Measurements from ENCODE around the gene HS3ST6.
A peak's percentile ranks its signal among the peaks of the same experiment; 100 is the strongest.
"Not testable (repeated sequence)": the region's sequence is repeated elsewhere in the genome, so short reads cannot be mapped to it uniquely, and the experiment has no call there.

The HS3ST6 gene

GRCh38 chr16:1903220-1903574 is 15.0 kb downstream of the HS3ST6 start:
- DNase-seq (ENCODE audit: insufficient read length, low spot score) (no peak), FAIRE-seq (no peak)
- no peak for TF ChIP-seq POLR2A (IDR thresholded peaks at IDR 0.05; ENCODE audit: low read depth, low read length)
- no peak for TF ChIP-seq PAX5 (IDR thresholded peaks at IDR 0.05; ENCODE audit: insufficient read depth, low read length, severe bottlenecking)
- no peak for TF ChIP-seq POU2F2 (IDR thresholded peaks at IDR 0.05; ENCODE audit: low read depth, low read length)
- TF ChIP-seq TAF1 (IDR thresholded peaks at IDR 0.05; ENCODE audit: low read depth, low read length): no peak
- TF ChIP-seq POLR2AphosphoS5 (IDR thresholded peaks at IDR 0.05; ENCODE audit: low read depth, low read length): no peak
- no peak for TF ChIP-seq SPI1 (IDR thresholded peaks at IDR 0.05; ENCODE audit: low read depth, low read length)

GRCh38 chr16:1902547-1903219 is 15.5 kb downstream of the HS3ST6 start:
- FAIRE-seq (no peak), DNase-seq (ENCODE audit: insufficient read length, low spot score) (no peak)
- no peak for TF ChIP-seq PAX5 (IDR thresholded peaks at IDR 0.05; ENCODE audit: insufficient read depth, low read length, severe bottlenecking)
- no peak for TF ChIP-seq TAF1 (IDR thresholded peaks at IDR 0.05; ENCODE audit: low read depth, low read length)
- TF ChIP-seq POLR2AphosphoS5 (IDR thresholded peaks at IDR 0.05; ENCODE audit: low read depth, low read length): no peak
- no peak for TF ChIP-seq POU2F2 (IDR thresholded peaks at IDR 0.05; ENCODE audit: low read depth, low read length)
- TF ChIP-seq SPI1 (IDR thresholded peaks at IDR 0.05; ENCODE audit: low read depth, low read length): no peak
- TF ChIP-seq POLR2A (IDR thresholded peaks at IDR 0.05; ENCODE audit: low read depth, low read length): no peak

GRCh38 chr16:1900452-1900774 is 17.8 kb downstream of the HS3ST6 start:
- FAIRE-seq (no peak), DNase-seq (ENCODE audit: insufficient read length, low spot score) (no peak)
- TF ChIP-seq POLR2AphosphoS5 (IDR thresholded peaks at IDR 0.05; ENCODE audit: low read depth, low read length): no peak
- no peak for TF ChIP-seq POLR2A (IDR thresholded peaks at IDR 0.05; ENCODE audit: low read depth, low read length)
- TF ChIP-seq PAX5 (IDR thresholded peaks at IDR 0.05; ENCODE audit: insufficient read depth, low read length, severe bottlenecking): no peak
- TF ChIP-seq POU2F2 (IDR thresholded peaks at IDR 0.05; ENCODE audit: low read depth, low read length): no peak
- no peak for TF ChIP-seq TAF1 (IDR thresholded peaks at IDR 0.05; ENCODE audit: low read depth, low read length)
- TF ChIP-seq SPI1 (IDR thresholded peaks at IDR 0.05; ENCODE audit: low read depth, low read length): no peak

DNA sequence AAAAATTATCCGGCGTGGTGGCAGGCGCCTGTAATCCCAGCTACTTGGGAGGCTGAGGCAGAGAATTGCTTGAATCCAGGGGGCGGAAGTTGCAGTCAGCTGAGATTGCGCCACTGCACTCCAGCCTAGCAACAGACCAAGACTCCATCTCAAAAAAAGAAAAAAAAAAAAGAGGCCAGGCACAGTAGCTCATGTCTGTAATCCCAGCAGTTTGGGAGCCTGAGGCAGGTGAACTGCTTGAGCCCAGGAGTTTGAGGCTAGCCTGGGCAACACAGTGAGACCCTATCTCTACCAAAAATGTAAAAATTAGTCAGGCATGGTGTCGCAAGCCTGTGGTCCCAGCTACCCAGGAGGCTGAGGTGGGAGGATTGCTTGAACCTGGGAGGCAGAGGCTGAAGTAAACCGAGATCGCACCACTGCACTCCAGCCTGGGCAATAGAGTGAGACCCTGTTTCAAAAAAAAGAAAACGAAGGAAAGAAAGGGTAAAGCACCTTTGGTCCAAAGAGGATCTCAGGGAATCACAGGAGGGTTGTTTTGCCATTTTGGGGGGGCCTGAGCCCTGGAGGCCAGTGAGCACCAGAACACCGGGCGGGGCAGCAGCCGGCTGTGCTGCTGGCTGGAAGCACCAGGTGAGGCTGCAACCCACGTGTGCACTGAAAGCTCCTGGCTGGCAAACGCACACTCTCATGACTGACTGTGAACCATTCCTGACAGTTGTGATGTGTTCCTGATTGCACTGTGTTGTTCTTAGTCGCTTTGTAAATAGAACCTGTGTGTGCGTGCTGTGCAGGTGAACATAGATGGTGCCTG is 18.4 kb downstream of the HS3ST6 start:
- DNase-seq (ENCODE audit: insufficient read length, low spot score) (no peak), FAIRE-seq (peak; percentile 28)
- no peak for TF ChIP-seq POLR2AphosphoS5 (IDR thresholded peaks at IDR 0.05; ENCODE audit: low read depth, low read length)
- no peak for TF ChIP-seq POLR2A (IDR thresholded peaks at IDR 0.05; ENCODE audit: low read depth, low read length)
- TF ChIP-seq TAF1 (IDR thresholded peaks at IDR 0.05; ENCODE audit: low read depth, low read length): no peak
- no peak for TF ChIP-seq SPI1 (IDR thresholded peaks at IDR 0.05; ENCODE audit: low read depth, low read length)
- TF ChIP-seq POU2F2 (IDR thresholded peaks at IDR 0.05; ENCODE audit: low read depth, low read length): no peak
- no peak for TF ChIP-seq PAX5 (IDR thresholded peaks at IDR 0.05; ENCODE audit: insufficient read depth, low read length, severe bottlenecking)

- not testable (repeated sequence) for FAIRE-seq; DNase-seq (ENCODE audit: insufficient read length, low spot score)
These were observed 20.5 kb downstream of the HS3ST6 start for GRCh38 chr16:1897692-1898091.

GRCh38 chr16:1895949-1896675 is 22.1 kb downstream of the HS3ST6 start:
- no peak for DNase-seq (ENCODE audit: insufficient read length, low spot score)
- TF ChIP-seq POU2F2 (IDR thresholded peaks at IDR 0.05; ENCODE audit: low read depth, low read length) (no peak), TAF1 (IDR thresholded peaks at IDR 0.05; ENCODE audit: low read depth, low read length) (no peak), SPI1 (IDR thresholded peaks at IDR 0.05; ENCODE audit: low read depth, low read length) (no peak), POLR2A (IDR thresholded peaks at IDR 0.05; ENCODE audit: low read depth, low read length) (no peak), PAX5 (IDR thresholded peaks at IDR 0.05; ENCODE audit: insufficient read depth, low read length, severe bottlenecking) (no peak), POLR2AphosphoS5 (IDR thresholded peaks at IDR 0.05; ENCODE audit: low read depth, low read length) (no peak)
- no peak for FAIRE-seq

DNA sequence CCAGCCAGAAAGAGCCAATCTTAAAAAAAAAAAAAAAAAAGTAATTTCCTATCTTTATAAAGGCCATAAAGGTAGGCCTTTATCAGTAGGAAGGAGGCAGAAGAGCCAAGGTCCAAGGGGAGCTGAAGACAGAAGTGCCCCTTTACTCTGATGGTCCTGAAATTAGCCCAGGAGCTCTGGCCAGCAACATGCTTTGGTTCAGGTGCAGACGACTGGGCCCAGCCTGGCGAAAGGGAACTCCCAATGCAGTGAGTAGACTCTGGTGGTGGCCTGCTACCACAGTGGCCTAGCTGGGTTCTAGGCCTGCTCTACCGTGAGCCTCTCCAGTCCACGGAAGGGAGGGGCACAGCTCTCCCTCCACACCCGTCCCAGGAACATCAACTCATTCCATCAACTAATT is 23.1 kb downstream of the HS3ST6 start:
- FAIRE-seq (no peak), DNase-seq (ENCODE audit: insufficient read length, low spot score) (no peak)
- TF ChIP-seq SPI1 (IDR thresholded peaks at IDR 0.05; ENCODE audit: low read depth, low read length) (no peak), PAX5 (IDR thresholded peaks at IDR 0.05; ENCODE audit: insufficient read depth, low read length, severe bottlenecking) (no peak)

- DNase-seq (ENCODE audit: insufficient read length, low spot score) (no peak), FAIRE-seq (no peak)
- TF ChIP-seq POLR2A (IDR thresholded peaks at IDR 0.05; ENCODE audit: low read depth, low read length) (no peak), POU2F2 (IDR thresholded peaks at IDR 0.05; ENCODE audit: low read depth, low read length) (no peak), PAX5 (IDR thresholded peaks at IDR 0.05; ENCODE audit: insufficient read depth, low read length, severe bottlenecking) (no peak), POLR2AphosphoS5 (IDR thresholded peaks at IDR 0.05; ENCODE audit: low read depth, low read length) (no peak), TAF1 (IDR thresholded peaks at IDR 0.05; ENCODE audit: low read depth, low read length) (no peak)
These were observed 27.5 kb downstream of the HS3ST6 start for GRCh38 chr16:1890708-1891050.

DNA sequence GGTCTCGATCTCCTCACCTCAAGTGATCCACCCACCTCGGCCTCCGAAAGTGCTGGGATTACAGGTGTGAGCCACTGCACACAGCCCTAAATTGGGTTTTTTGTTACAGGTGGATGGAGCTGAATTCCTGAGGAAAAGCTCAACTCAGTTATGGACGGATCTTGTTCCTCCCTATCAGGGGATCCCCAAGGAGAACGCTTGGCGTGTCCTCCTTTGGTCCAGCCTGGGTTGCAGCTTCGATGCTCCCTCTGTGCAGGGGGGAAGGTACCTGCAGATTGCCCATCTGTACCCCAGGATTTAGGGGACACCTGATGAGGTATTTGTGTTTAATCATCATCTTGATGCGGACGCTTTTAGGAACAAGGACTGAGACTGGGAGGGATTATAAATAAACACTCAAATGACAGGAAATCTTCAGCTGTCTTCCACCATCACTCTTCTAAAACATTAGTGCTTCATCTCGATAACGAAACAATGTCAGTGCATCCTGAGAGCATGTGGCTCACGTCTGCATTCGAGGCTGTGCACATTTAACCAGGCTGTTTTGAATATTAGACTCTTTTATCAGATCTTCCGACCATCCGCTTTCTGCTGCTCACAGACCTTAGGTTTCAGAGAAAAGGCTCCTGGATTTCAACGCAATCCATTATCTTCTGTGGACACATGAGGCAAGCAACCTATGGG is 28.0 kb downstream of the HS3ST6 start:
- TF ChIP-seq POLR2A (IDR thresholded peaks at IDR 0.05; ENCODE audit: low read depth, low read length): no peak
- TF ChIP-seq TAF1 (IDR thresholded peaks at IDR 0.05; ENCODE audit: low read depth, low read length): no peak
- no peak for DNase-seq (ENCODE audit: insufficient read length, low spot score)
- FAIRE-seq: no peak

Measured in GM12891 (cell line).